Measurements from ENCODE around the gene HLA-B. TPM values are rescaled to one million over a fixed set of nuclear protein-coding genes. Genes with fewer than 3 reads are reported as not detected.

HLA-B gene
- total and polyA plus RNA-seq, 7 experiments from 2014 or later: 5,136 to 7,459 (median 5,516) TPM

DNA sequence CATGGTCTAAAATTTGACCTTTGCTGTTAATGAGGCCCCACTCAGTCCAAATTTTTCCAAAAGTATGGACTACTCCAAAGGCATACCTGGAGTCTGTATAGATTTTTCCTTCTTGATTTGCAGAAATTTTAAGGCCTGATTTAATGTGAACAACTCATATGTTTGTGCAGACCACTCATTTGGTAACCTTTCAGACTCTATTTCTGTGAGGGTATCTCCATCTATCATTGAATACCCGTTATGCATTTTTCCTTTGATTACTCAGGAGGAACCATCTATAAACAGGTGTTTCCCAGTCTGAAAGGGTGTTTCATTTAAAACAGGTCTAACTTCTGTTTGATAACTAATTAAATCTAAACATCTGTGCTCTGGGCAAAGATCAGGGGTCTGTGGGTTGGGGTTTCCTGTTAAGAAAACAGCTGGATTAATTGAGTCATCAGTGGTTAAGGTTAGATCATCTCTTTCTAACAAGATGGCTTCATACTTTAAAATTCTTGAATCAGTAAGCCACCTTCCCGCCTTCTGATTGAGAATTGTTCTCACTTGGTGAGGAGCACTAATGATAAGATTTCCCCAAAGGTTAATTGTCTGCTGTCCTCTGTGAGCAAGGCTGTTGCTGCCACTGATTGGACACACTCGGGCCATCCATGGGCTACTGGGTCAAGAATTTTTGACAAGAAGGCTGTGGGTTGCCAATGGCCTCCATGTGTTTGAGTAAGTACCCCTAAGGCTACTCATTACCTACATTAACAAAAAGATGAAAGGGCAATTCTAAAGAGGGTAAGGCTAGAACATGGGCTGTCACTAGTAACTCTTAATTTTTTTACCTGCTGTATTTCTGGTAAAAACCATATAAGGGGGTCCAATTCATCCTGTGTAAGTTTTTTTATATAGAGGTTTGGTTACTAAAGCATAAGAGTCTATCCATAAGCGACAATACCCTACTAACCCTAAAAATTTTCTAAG lies 24.1 kb downstream of the HLA-B start:
- H3K4me1 Mint-ChIP-seq: peaks cover 0 to 12% (median 11%) of the 10 kb centered on the region in 7 donors
- Histone ChIP-seq H3K36me3 (ENCODE audit: control insufficient read depth in 2 of 3, insufficient read depth in 3 of 3, low read length in 3 of 3) (no peaks in the 10 kb centered on the region), H3K9me3 (ENCODE audit: control insufficient read depth in 2 of 3, low read length in 3 of 3) (peaks cover 0 to 31% (median 0%) of the 10 kb centered on the region in 3 experiments), H3K4me3 (ENCODE audit: low read length) (no peak overlapping the region), H3K4me1 (ENCODE audit: control insufficient read depth in 2 of 2, insufficient read depth in 2 of 2, low read length in 2 of 2) (no peaks in the 10 kb centered on the region), H3K27me3 (ENCODE audit: control insufficient read depth in 2 of 2, insufficient read depth in 2 of 2, low read length in 2 of 2) (no peaks in the 10 kb centered on the region), H3K27ac (ENCODE audit: low read depth, low read length) (no peak overlapping the region)
- peak overlapping the region in 5 of 9 donors; percentile 15 to 57 (median 30) for H3K27ac Mint-ChIP-seq
- peaks cover 3 to 53% (median 18%) of the 10 kb centered on the region in 5 donors for H3K36me3 Mint-ChIP-seq
- ChIA-PET POLR2A (interaction anchor here (1.0 kb wide), 1 partner anchor 137 kb away, joined by 3 read pairs; no protein-coding TSS in a partner anchor), CTCF (interaction anchor here (1.2 kb wide), 1 partner anchor 34 kb away, joined by 3 read pairs; no protein-coding TSS in a partner anchor)
- DNase-seq: peak in 3 of 9 donors; percentile 47 to 63 (median 51)
- peak; percentile 73 for ATAC-seq
- H3K9me3 Mint-ChIP-seq: peaks cover 12 to 66% (median 32%) of the 10 kb centered on the region in 11 donors
- H3K4me3 Mint-ChIP-seq: peak overlapping the region in 1 of 10 donors; percentile 1
- H3K27me3 Mint-ChIP-seq: peaks cover 0 to 4% (median 0%) of the 10 kb centered on the region in 5 donors
- intact Hi-C loops (cut with micrococcal nuclease): loop anchor here in 1 of 2 donors (2.0 kb wide), 1 partner anchor 20 kb away; no protein-coding TSS in a partner anchor

DNA sequence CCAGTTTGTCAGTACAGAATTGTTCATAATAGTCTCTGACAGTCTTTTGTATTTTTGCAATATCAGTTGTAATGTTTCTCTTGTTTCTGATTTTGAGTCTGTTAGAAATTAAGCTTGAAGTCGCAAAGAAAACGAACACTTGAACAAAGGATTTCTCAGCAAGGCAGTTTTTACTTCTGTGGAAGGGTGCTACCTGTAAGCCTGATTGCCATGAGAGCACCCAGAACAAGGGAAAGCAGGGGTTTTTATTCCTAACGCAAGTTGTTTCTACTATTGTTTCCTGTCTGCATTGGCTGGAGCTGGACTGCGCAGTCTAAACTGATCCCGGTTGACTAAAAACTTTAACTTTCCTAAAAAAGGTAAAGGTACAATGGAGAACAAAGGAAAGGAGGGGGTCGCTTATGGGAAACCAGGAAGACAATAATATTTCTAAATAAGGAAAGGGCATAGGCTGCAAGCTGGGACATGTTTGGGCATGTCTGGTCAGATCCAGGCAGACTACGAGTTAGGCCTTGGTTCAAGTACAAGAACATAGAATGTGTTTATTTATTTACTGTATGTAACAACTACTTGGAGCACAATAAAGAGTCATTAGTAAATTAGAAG lies 28.5 kb downstream of the HLA-B start:
- intact Hi-C loops (cut with micrococcal nuclease): no loop called here
- H3K27me3 Mint-ChIP-seq: peaks cover 5 to 16% (median 5%) of the 10 kb centered on the region in 5 donors
- H3K4me3 ChIP-seq (ENCODE audit: low read length): no peak overlapping the region
- H3K4me3 Mint-ChIP-seq: no peak overlapping the region
- POLR2A ChIA-PET: no interaction called here
- H3K9me3 Mint-ChIP-seq: peaks cover 0 to 45% (median 17%) of the 10 kb centered on the region in 11 donors
- no peaks in the 10 kb centered on the region for H3K36me3 ChIP-seq (ENCODE audit: control insufficient read depth in 2 of 3, insufficient read depth in 3 of 3, low read length in 3 of 3)
- peaks cover 0 to 12% (median 11%) of the 10 kb centered on the region in 7 donors for H3K4me1 Mint-ChIP-seq
- no peak for ATAC-seq
- no peak for DNase-seq
- no peak overlapping the region for H3K27ac Mint-ChIP-seq
- CTCF ChIA-PET: no interaction called here
- peaks cover 0 to 23% (median 4%) of the 10 kb centered on the region in 5 donors for H3K36me3 Mint-ChIP-seq
- H3K4me1 ChIP-seq (ENCODE audit: control insufficient read depth in 2 of 2, insufficient read depth in 2 of 2, low read length in 2 of 2): no peaks in the 10 kb centered on the region
- no peaks in the 10 kb centered on the region for H3K27me3 ChIP-seq (ENCODE audit: control insufficient read depth in 2 of 2, insufficient read depth in 2 of 2, low read length in 2 of 2)
- H3K27ac ChIP-seq (ENCODE audit: low read depth, low read length): no peak overlapping the region
- peaks cover 0 to 9% (median 0%) of the 10 kb centered on the region in 3 experiments for H3K9me3 ChIP-seq (ENCODE audit: control insufficient read depth in 2 of 3, low read length in 3 of 3)

DNA sequence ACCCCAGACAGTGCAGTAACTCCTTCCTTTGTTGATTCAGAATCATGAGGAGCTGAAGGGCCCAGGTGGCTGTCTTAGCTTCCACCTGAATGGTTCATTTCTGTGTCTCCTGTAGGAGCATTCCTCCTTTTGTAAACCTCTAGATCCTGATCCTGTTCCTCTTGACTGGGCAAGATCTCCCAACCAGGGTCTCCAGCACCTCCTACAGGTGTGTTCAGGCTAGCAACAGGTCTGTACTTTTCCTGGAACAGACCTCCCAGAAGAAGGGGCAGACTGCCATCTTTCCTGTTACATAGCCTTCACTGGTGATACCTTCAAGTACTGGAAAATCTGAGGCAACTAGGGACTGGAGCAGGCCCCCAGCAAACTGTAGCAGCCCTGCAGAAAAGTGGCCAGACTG lies 35.2 kb downstream of the HLA-B start:
- ChIA-PET CTCF (no interaction called here), POLR2A (interaction anchor here (0.9 to 1.4 kb wide), 2 partner anchors 125 to 163 kb away, joined by 3 to 9 read pairs; partner anchors contain the start of gene TCF19)
- H3K27ac ChIP-seq (ENCODE audit: low read depth, low read length): no peak overlapping the region

DNA sequence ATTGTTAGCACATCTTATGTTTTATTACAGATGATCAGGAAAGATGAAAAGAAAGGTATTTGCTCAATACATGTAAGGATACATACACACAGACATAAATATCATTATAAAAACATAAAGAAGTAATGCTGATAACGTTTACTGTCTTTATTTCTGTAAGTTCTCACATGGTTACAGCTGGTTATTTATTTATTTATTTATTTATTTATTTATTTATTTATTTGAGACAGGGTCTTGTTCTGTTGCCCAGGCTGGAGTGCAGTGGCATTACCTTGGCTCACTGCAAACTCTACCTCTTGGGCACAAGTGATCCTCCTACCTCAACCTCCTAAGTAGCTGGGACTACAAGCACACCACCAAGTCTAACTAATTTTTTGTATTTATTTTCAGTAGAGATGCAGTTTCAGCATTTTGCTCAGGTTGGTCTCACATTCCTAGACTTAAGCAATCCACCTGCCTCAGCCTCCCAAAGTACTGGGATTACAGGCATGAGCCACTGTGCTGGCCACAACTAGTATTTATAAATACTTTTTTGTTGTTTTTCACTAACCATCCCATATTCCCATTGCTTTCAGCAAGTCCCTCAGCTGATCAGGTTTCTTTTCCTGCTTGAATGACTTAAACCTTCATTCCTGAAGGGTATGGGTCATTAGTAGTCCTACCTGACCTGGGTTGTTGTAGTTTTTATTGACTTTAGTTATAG lies 35.8 kb downstream of the HLA-B start:
- H3K36me3 Mint-ChIP-seq: peaks cover 0 to 4% (median 0%) of the 10 kb centered on the region in 5 donors
- Histone ChIP-seq H3K27ac (ENCODE audit: low read depth, low read length) (no peak overlapping the region), H3K4me1 (ENCODE audit: control insufficient read depth in 2 of 2, insufficient read depth in 2 of 2, low read length in 2 of 2) (no peaks in the 10 kb centered on the region), H3K36me3 (ENCODE audit: control insufficient read depth in 2 of 3, insufficient read depth in 3 of 3, low read length in 3 of 3) (no peaks in the 10 kb centered on the region), H3K9me3 (ENCODE audit: control insufficient read depth in 2 of 3, low read length in 3 of 3) (no peaks in the 10 kb centered on the region), H3K27me3 (ENCODE audit: control insufficient read depth in 2 of 2, insufficient read depth in 2 of 2, low read length in 2 of 2) (no peaks in the 10 kb centered on the region), H3K4me3 (ENCODE audit: low read length) (no peak overlapping the region)
- CTCF ChIA-PET: no interaction called here
- H3K27me3 Mint-ChIP-seq: peaks cover 5 to 64% (median 40%) of the 10 kb centered on the region in 5 donors
- H3K4me1 Mint-ChIP-seq: no peaks in the 10 kb centered on the region
- no peak overlapping the region for H3K4me3 Mint-ChIP-seq
- DNase-seq (no peak), ATAC-seq (no peak)
- H3K9me3 Mint-ChIP-seq: peaks cover 0 to 12% (median 6%) of the 10 kb centered on the region in 11 donors
- H3K27ac Mint-ChIP-seq: peak overlapping the region in 1 of 9 donors; percentile 37
- intact Hi-C loops (cut with micrococcal nuclease): loop anchor here in 1 of 2 donors (1.0 to 2.0 kb wide), 2 partner anchors 124 to 184 kb away; no protein-coding TSS in a partner anchor
- POLR2A ChIA-PET: interaction anchor here (0.9 to 1.4 kb wide), 2 partner anchors 124 to 163 kb away, joined by 3 to 9 read pairs; partner anchors contain the start of gene TCF19

More for the DNA sequence above, 35.2 kb downstream of the HLA-B start:
- ATAC-seq (no peak), DNase-seq (no peak)
- H3K4me1 Mint-ChIP-seq: no peaks in the 10 kb centered on the region
- no peaks in the 10 kb centered on the region for H3K4me1 ChIP-seq (ENCODE audit: control insufficient read depth in 2 of 2, insufficient read depth in 2 of 2, low read length in 2 of 2)
- H3K36me3 Mint-ChIP-seq: peaks cover 0 to 4% (median 0%) of the 10 kb centered on the region in 5 donors
- peaks cover 0 to 16% (median 6%) of the 10 kb centered on the region in 11 donors for H3K9me3 Mint-ChIP-seq
- no peaks in the 10 kb centered on the region for H3K9me3 ChIP-seq (ENCODE audit: control insufficient read depth in 2 of 3, low read length in 3 of 3)
- no peak overlapping the region for H3K4me3 ChIP-seq (ENCODE audit: low read length)
- H3K27me3 Mint-ChIP-seq: peaks cover 5 to 61% (median 38%) of the 10 kb centered on the region in 5 donors
- no peaks in the 10 kb centered on the region for H3K36me3 ChIP-seq (ENCODE audit: control insufficient read depth in 2 of 3, insufficient read depth in 3 of 3, low read length in 3 of 3)
- intact Hi-C loops (cut with micrococcal nuclease): loop anchor here in 1 of 2 donors (1.0 to 2.0 kb wide), 2 partner anchors 125 to 185 kb away; no protein-coding TSS in a partner anchor
- peak overlapping the region in 1 of 9 donors; percentile 37 for H3K27ac Mint-ChIP-seq
- no peak overlapping the region for H3K4me3 Mint-ChIP-seq
- H3K27me3 ChIP-seq (ENCODE audit: control insufficient read depth in 2 of 2, insufficient read depth in 2 of 2, low read length in 2 of 2): no peaks in the 10 kb centered on the region

DNA sequence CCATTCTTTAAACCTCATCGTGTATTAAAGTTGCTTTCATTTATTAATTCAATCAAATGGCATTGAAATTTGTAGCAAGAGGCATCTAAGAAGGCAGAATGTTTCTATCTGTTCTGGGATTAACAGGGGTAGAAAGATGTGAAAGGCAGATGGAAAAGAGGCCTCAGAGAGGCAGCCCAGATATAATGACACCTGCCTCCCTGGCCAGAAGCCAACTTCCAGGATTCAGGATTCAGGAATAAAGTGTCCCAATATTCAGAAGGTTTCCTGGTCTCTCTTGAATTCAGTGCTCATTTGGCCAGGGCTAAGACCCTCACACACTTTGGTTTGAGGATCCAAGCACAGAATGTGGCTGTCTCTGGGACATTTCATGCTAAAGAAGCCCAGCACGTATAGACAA lies 39.9 kb downstream of the HLA-B start:
- Histone ChIP-seq H3K27ac (ENCODE audit: low read depth, low read length) (no peak overlapping the region), H3K4me1 (ENCODE audit: control insufficient read depth in 2 of 2, insufficient read depth in 2 of 2, low read length in 2 of 2) (no peaks in the 10 kb centered on the region), H3K36me3 (ENCODE audit: control insufficient read depth in 2 of 3, insufficient read depth in 3 of 3, low read length in 3 of 3) (no peaks in the 10 kb centered on the region), H3K4me3 (ENCODE audit: low read length) (no peak overlapping the region), H3K9me3 (ENCODE audit: control insufficient read depth in 2 of 3, low read length in 3 of 3) (no peaks in the 10 kb centered on the region), H3K27me3 (ENCODE audit: control insufficient read depth in 2 of 2, insufficient read depth in 2 of 2, low read length in 2 of 2) (peaks cover 0 to 2% of the 10 kb centered on the region in 2 donors)
- no peak for DNase-seq
- Mint-ChIP-seq H3K4me3 (no peak overlapping the region), H3K36me3 (no peaks in the 10 kb centered on the region), H3K4me1 (no peaks in the 10 kb centered on the region), H3K9me3 (peaks cover 0 to 2% (median 0%) of the 10 kb centered on the region in 11 donors), H3K27me3 (peaks cover 0 to 63% (median 25%) of the 10 kb centered on the region in 5 donors), H3K27ac (no peak overlapping the region)
- ChIA-PET POLR2A (no interaction called here), CTCF (no interaction called here)
- no peak for ATAC-seq
- intact Hi-C loops (cut with micrococcal nuclease): no loop called here

DNA sequence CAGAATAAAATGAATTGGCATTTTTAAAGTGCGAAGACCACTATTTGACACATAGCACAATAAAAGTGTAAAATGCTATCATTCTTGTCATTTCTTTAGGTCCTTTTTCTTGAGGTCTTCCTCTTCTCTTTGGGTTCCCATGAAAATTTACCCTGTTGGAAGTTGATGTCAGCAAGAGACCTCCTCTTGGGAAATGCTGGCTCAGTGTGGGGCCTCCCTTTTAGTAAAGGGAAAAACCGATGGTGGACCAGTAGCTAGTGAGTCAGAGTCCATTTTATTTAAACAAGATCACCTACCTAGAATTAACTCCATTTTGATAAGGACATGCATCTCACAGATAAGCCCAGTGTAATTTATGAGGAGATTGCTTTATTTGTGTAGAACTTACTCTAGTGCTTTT lies 47.3 kb downstream of the HLA-B start:
- H3K9me3 Mint-ChIP-seq: no peaks in the 10 kb centered on the region
- ATAC-seq: no peak
- peaks cover 0 to 55% (median 0%) of the 10 kb centered on the region in 5 donors for H3K27me3 Mint-ChIP-seq
- H3K4me3 ChIP-seq (ENCODE audit: low read length): no peak overlapping the region
- H3K27ac Mint-ChIP-seq: peak overlapping the region in 4 of 9 donors; percentile 56 to 73 (median 64)
- intact Hi-C loops (cut with micrococcal nuclease): loop anchor here in 1 of 2 donors (2.0 kb wide), 1 partner anchor 47 kb away; the partner anchor contains the start of gene HLA-B
- H3K4me1 Mint-ChIP-seq: peaks cover 0 to 13% (median 0%) of the 10 kb centered on the region in 7 donors
- no peak overlapping the region for H3K27ac ChIP-seq (ENCODE audit: low read depth, low read length)
- peaks cover 0 to 3% of the 10 kb centered on the region in 2 donors for H3K27me3 ChIP-seq (ENCODE audit: control insufficient read depth in 2 of 2, insufficient read depth in 2 of 2, low read length in 2 of 2)
- H3K4me1 ChIP-seq (ENCODE audit: control insufficient read depth in 2 of 2, insufficient read depth in 2 of 2, low read length in 2 of 2): peaks cover 0 to 5% of the 10 kb centered on the region in 2 donors
- peak overlapping the region in 9 of 10 donors; percentile 35 to 90 (median 65) for H3K4me3 Mint-ChIP-seq
- DNase-seq: no peak
- no peaks in the 10 kb centered on the region for H3K9me3 ChIP-seq (ENCODE audit: control insufficient read depth in 2 of 3, low read length in 3 of 3)
- no peaks in the 10 kb centered on the region for H3K36me3 ChIP-seq (ENCODE audit: control insufficient read depth in 2 of 3, insufficient read depth in 3 of 3, low read length in 3 of 3)
- H3K36me3 Mint-ChIP-seq: no peaks in the 10 kb centered on the region
- POLR2A ChIA-PET: no interaction called here
- CTCF ChIA-PET: interaction anchor here (0.9 kb wide), 1 partner anchor 120 kb away, joined by 4 read pairs; no protein-coding TSS in a partner anchor
